GM23248 (cell line): ENCODE measurements around the gene SNCG.
"Not testable (repeated sequence)": the region's sequence is repeated elsewhere in the genome, so short reads cannot be mapped to it uniquely, and the experiment has no call there.

Source experiments
- EZH2 ChIP-seq: fragments of 200-600 bp; sonication (generic); IDR thresholded peaks from 2 replicates; pipeline ENCODE4 v1.6.1; 2018; ENCODE audit warnings: antibody characterized with exemption, mild to moderate bottlenecking; ENCODE audit not compliant: insufficient read depth, poor library complexity, severe bottlenecking
- EZH2phosphoT487 ChIP-seq: fragments of 200-600 bp; sonication (generic); IDR thresholded peaks from 2 replicates; pipeline ENCODE4 v1.6.1; 2018; ENCODE audit warnings: antibody characterized with exemption, moderate library complexity, mild to moderate bottlenecking, low read depth; ENCODE audit not compliant: insufficient read depth

- not testable (repeated sequence) for TF ChIP-seq EZH2, EZH2phosphoT487
These were observed 49.9 kb downstream of the SNCG start for GRCh38 chr10:87008303-87008702.
